ENCODE data around the gene KIF11.

DNA sequence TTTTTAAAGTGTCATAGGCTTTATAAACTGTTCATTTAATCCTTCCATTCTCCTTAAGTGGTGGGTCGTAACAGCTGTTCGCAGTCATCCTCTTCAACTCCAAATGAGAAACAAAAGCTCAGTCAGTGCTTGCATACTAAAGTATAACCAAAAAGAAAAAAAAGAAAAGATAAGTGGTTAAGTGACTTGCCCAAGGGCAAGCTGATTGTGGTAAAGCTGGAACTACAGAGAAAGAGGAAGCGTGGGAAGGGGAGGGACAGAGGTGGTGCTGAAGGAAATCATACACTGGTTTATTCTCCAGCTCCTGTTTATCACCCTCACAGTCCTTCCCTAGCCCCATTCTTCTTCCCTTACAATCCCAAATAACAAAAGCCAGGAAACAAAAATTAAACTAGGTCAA lies 48.6 kb upstream of the KIF11 start:
- TF ChIP-seq, protein P1, sequence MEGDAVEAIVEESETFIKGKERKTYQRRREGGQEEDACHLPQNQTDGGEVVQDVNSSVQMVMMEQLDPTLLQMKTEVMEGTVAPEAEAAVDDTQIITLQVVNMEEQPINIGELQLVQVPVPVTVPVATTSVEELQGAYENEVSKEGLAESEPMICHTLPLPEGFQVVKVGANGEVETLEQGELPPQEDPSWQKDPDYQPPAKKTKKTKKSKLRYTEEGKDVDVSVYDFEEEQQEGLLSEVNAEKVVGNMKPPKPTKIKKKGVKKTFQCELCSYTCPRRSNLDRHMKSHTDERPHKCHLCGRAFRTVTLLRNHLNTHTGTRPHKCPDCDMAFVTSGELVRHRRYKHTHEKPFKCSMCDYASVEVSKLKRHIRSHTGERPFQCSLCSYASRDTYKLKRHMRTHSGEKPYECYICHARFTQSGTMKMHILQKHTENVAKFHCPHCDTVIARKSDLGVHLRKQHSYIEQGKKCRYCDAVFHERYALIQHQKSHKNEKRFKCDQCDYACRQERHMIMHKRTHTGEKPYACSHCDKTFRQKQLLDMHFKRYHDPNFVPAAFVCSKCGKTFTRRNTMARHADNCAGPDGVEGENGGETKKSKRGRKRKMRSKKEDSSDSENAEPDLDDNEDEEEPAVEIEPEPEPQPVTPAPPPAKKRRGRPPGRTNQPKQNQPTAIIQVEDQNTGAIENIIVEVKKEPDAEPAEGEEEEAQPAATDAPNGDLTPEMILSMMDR (IDR thresholded peaks at IDR 0.05; ENCODE audit: low read length) = no peak
- TF ChIP-seq EZH2 (optimal IDR thresholded peaks at IDR 0.05; ENCODE audit: low read depth, low read length) (no peak), EZH2phosphoT487 (IDR thresholded peaks at IDR 0.05; ENCODE audit: low read length) (no peak)
